K562 (cell line): ENCODE results near the gene RAPGEFL1. TPM values are rescaled to one million over a fixed set of nuclear protein-coding genes. Genes with fewer than 3 reads are reported as not detected.

Source experiments
- AFF1 ChIP-seq, 2 experiments: fragments of 450-650 bp; IDR thresholded peaks; 2 replicates each; pipeline ENCODE4 v1.6.1; 2018; ENCODE audit warnings: mild to moderate bottlenecking in 2 of 2, low read depth in 1 of 2; ENCODE audit not compliant: partially characterized antibody in 2 of 2
- DNMT1 ChIP-seq: fragments of 450-650 bp; IDR thresholded peaks from 2 replicates; pipeline ENCODE4 v1.6.1; 2016; ENCODE audit warnings: antibody characterized with exemption, mild to moderate bottlenecking
- EP300 ChIP-seq: IDR thresholded peaks from 2 replicates; pipeline ENCODE4 v1.6.1; 2012; ENCODE audit warnings: low read length, improper control_type of control experiment
- MBD2 ChIP-seq: sonication (generic); IDR thresholded peaks from 2 replicates; pipeline ENCODE4 v1.6.1; 2016; ENCODE audit warnings: low read depth, borderline replicate concordance
- MCM5 ChIP-seq: fragments of 450-650 bp; IDR thresholded peaks from 2 replicates; pipeline ENCODE4 v1.6.1; 2016; ENCODE audit warnings: low read depth
- SNAPC5 ChIP-seq: fragments of 250-450 bp; sonication (Bioruptor Pico); IDR thresholded peaks from 2 replicates; pipeline ENCODE4 v1.8.0; 2021; ENCODE audit warnings: moderate library complexity, mild to moderate bottlenecking, inconsistent platforms
- XRCC5 ChIP-seq: fragments of 200-400 bp; formaldehyde crosslinking; IDR thresholded peaks from 2 replicates; pipeline ENCODE4 v1.6.1; 2017; ENCODE audit warnings: low read depth, mild to moderate bottlenecking, low read length
- ZNF197 ChIP-seq: fragments of 200-800 bp; sonication (Bioruptor generic); IDR thresholded peaks from 2 replicates; pipeline ENCODE4 v1.6.1; 2016; ENCODE audit warnings: low read depth, missing genetic modification characterization, missing compliant biosample characterization
- ZNF408 ChIP-seq: fragments of 250-450 bp; sonication (Bioruptor Pico); IDR thresholded peaks from 2 replicates; pipeline ENCODE4 v1.4.0; 2020; ENCODE audit warnings: low read depth, mild to moderate bottlenecking, moderate library complexity
- ZNF518B ChIP-seq: fragments of 250-450 bp; sonication (Bioruptor Pico); IDR thresholded peaks from 2 replicates; pipeline ENCODE4 v1.5.0; 2021; ENCODE audit warnings: mild to moderate bottlenecking, moderate library complexity
- polyA plus RNA-seq, 8 experiments: library from polyadenylated mRNA; depleted of rRNA in 4 of 8; stranded (reverse) in 5 of 8; unstranded in 3 of 8; fragments of >200 nt; fragmentation: Nextera tagmentation in 2 of 8; fragmentation: Illumina TruSeq in 1 of 8; extraction: Ambion mirVana in 2 of 8; extraction: Trizol in 1 of 8; gene quantifications; 2 replicates each; pipeline versions ENCODE4 v1.2.1 to v1.2.3, GENCODE V29; 2011 to 2014; ENCODE audit warnings: inconsistent platforms in 1 of 8, missing spikeins in 1 of 8
- total RNA-seq, 7 experiments: library from RNA; depleted of rRNA in 6 of 7; stranded (reverse); fragments of >200 nt in 6 of 7; fragmentation: Illumina TruSeq in 2 of 7; extraction: Trizol in 2 of 7; gene quantifications; 2 replicates each; pipeline versions ENCODE4 v1.2.1 to v1.2.3, GENCODE V29; 2011 to 2021; ENCODE audit warnings: low replicate concordance in 1 of 7

The RAPGEFL1 gene
- total and polyA plus RNA-seq, 9 of the 15 experiments (the other 6 are each of a cell fraction or from before 2014, with no cell fraction given): 0.18 to 4.1 (median 2.1) TPM

GRCh38 chr17:40170325-40170724 lies 6.9 kb upstream of the RAPGEFL1 start (continued):
- no peak for TF ChIP-seq AFF1 (IDR thresholded peaks at IDR 0.05; ENCODE audit: low read depth in 1 of 2, partially characterized antibody in 2 of 2)
- TF ChIP-seq MCM5: no peak
- TF ChIP-seq ZNF408 (CRISPR knock-in tag): no peak
- TF ChIP-seq SNAPC5 (CRISPR knock-in tag): no peak
- TF ChIP-seq DNMT1: no peak
- TF ChIP-seq XRCC5: no peak
- no peak for TF ChIP-seq MBD2
- TF ChIP-seq EP300: no peak
- TF ChIP-seq ZNF518B (CRISPR knock-in tag): no peak
- TF ChIP-seq ZNF197 (CRISPR knock-in tag): no peak
- TF ChIP-seq, all 486 proteins: peak for 0
